Motor neuron (in vitro differentiated cells): Measurements from ENCODE around the gene PNPLA1. TPM values are rescaled to one million over a fixed set of nuclear protein-coding genes. Genes with fewer than 3 reads are reported as not detected.

Experiments used
- ATAC-seq, 8 experiments: fragments of 200-7000 bp; cut with Tn5 transposase; replicated peaks in 6 of 8; 2 replicates each; pipeline ENCODE4 v1.8.0; 2021; ENCODE audit warnings: mild to moderate bottlenecking in 8 of 8, moderate library complexity in 8 of 8
- H3K27ac ChIP-seq, 2 donors: fragments of 250-450 bp; sonication (Bioruptor Pico); 2 replicates each; pipeline ENCODE4 v1.9.0; 2021; ENCODE audit warnings: antibody characterized with exemption in 2 of 2, mild to moderate bottlenecking in 2 of 2, moderate library complexity in 1 of 2
- H3K4me1 ChIP-seq, 2 donors: fragments of 250-450 bp; sonication (Bioruptor Pico); replicated peaks in 1 of 2; 2 replicates each; pipeline ENCODE4 v1.6.1; 2021; ENCODE audit warnings: antibody characterized with exemption in 2 of 2, mild to moderate bottlenecking in 2 of 2, moderate library complexity in 1 of 2
- H3K4me3 ChIP-seq, 5 donors: fragments of 250-450 bp; sonication (Bioruptor Pico); 2 replicates each; pipeline ENCODE4 v1.9.0; 2021; ENCODE audit warnings: antibody characterized with exemption in 5 of 5, mild to moderate bottlenecking in 5 of 5, moderate library complexity in 4 of 5
- WGBS, 10 experiments: fragments of 450-650 bp; shearing (Covaris generic); methylation state at CpG; one replicate each; pipeline ENCODE4 v1.0.0; 2022; 5-methylcytosine and 5-hydroxymethylcytosine counted together
- in situ Hi-C, 9 experiments: fragments of 400-800 bp; cut with MboI; loops; one replicate each; pipeline ENCODE4 v1.15.0; 2021; ENCODE audit warnings: low sequenced_read_pairs in 9 of 9, low pct_unique_long_range_greater_than_20kb in 2 of 9; ENCODE audit not compliant: unreplicated experiment in 9 of 9
- total RNA-seq, 8 experiments: library from RNA; unstranded; fragments of 300-600 nt; gene quantifications; 2 replicates each; pipeline versions ENCODE4 v1.2.3 to v1.2.4, GENCODE V29; 2022

The PNPLA1 gene
- total RNA-seq, 8 experiments from 2014 or later, result 0.07 to 0.56 (median 0.17) TPM; not detected in 3

- no peak overlapping the region for H3K27ac ChIP-seq
- in situ Hi-C loops, result no loop called here
- 0 to 100% (median 85%) methylated on average over 1 to 5 of the region's 12 CpGs; no CpG with 5 or more reads in 3 of the 10 experiments for WGBS, 10 experiments
- no peak overlapping the region for H3K4me3 ChIP-seq
- peaks cover 9 to 13% of the 10 kb centered on the region in 2 donors for H3K4me1 ChIP-seq
- ATAC-seq, result no peak
Measured at GRCh38 chr6:36339146-36339545, 69.3 kb downstream of the PNPLA1 start.

- H3K4me3 ChIP-seq, result no peak overlapping the region
- in situ Hi-C loops, result no loop called here
- WGBS, 10 experiments, result 0 to 72% (median 50%) methylated on average over 3 to 12 of the region's 12 CpGs; no CpG with 5 or more reads in 3 of the 10 experiments
- no peak overlapping the region for H3K27ac ChIP-seq
- peaks cover 0 to 4% of the 10 kb centered on the region in 2 donors for H3K4me1 ChIP-seq
- ATAC-seq, result no peak
Measured at GRCh38 chr6:36340306-36340617, 70.4 kb downstream of the PNPLA1 start.

- in situ Hi-C loops, result no loop called here
- H3K4me1 ChIP-seq, result peaks cover 0 to 6% of the 10 kb centered on the region in 2 donors
- H3K27ac ChIP-seq, result no peak overlapping the region
- ATAC-seq, result peak; percentile 78 to 97 (median 82)
- 0 to 76% (median 21%) methylated on average over 1 to 25 of the region's 36 CpGs; no CpG with 5 or more reads in 2 of the 10 experiments for WGBS, 10 experiments
- H3K4me3 ChIP-seq, result no peak overlapping the region
Measured at GRCh38 chr6:36340618-36341454, 71.0 kb downstream of the PNPLA1 start.

DNA sequence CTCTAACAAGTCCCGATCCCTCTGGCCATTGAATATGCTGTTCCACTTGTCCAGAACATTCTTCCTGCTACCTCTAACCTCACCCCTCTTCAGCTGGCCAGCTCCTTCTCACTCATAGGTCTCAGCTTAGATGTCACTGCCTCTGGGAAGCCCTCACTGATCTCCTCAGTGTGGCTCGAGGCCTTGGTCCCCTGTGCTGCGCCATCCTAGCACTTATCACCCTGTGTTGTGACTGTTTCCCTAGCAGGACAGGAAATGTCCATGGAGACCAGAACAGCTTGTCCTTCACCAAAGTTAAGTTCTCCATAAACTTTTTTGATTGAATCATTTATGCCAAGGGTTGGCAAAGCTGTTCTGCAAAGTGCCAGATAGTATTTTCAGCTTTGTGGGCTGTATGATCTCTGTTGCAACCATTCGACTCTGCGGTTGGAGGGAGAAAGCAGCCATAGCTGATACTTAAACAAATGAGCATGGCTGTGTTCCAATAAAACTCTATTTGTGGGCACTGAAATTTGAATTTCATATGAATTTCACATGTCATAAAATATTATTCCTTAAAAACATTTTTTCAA is 73.3 kb downstream of the PNPLA1 start:
- in situ Hi-C loops, result no loop called here
- Histone ChIP-seq H3K27ac (no peak overlapping the region), H3K4me1 (peaks cover 0 to 14% of the 10 kb centered on the region in 2 donors), H3K4me3 (no peak overlapping the region)
- 79 to 97% (median 84%) methylated on average over 1 to 4 of the region's 5 CpGs; no CpG with 5 or more reads in 3 of the 10 experiments for WGBS, 10 experiments
- no peak for ATAC-seq

DNA sequence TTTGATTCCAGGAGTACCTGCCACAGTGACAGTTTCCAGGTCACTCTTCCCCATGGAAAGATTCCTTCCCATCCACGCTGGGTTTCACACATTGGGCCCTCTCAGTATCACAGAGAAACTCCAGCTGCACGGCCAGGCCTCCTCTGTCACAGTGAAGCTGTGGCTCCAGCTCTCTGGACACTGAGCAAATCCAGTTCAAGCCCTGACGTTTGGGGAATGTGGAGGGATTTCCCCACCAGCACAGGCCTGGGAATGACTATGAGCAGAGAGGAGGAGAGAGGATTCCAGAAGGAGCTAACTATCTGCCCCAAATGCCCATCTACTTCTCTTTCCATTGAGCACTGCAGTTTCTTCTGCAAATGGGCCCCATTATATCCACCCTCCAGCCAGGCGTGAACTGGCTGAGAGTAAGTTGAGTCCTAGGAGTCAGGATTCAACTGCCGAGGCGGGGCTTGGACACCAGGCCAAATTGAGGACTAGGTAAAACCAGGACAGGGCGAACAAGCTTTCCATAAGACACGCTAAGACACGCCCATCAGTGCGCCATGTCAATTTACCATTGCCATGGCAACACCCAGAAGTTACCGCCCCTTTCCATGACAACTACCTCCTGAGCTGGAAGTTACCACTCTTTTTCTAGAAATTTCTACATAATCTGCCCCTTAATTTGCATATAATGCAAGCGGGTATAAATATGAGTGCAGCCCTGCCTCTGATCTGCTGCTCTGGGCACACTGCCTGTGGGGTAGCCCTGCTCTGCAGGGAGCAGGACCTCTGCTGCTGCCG is 76.0 kb downstream of the PNPLA1 start:
- in situ Hi-C loops, result no loop called here
- H3K27ac ChIP-seq, result no peak overlapping the region
- peak in 6 of 8 experiments; percentile 37 to 70 (median 49) for ATAC-seq
- no peak overlapping the region for H3K4me3 ChIP-seq
- WGBS, 10 experiments, result 60 to 100% (median 88%) methylated on average over 1 to 9 of the region's 13 CpGs; no CpG with 5 or more reads in 3 of the 10 experiments
- H3K4me1 ChIP-seq, result peaks cover 6 to 14% of the 10 kb centered on the region in 2 donors

GRCh38 chr6:36346486-36347273 is 76.8 kb downstream of the PNPLA1 start:
- in situ Hi-C loops, result no loop called here
- Histone ChIP-seq H3K27ac (no peak overlapping the region), H3K4me1 (peaks cover 7 to 11% of the 10 kb centered on the region in 2 donors), H3K4me3 (no peak overlapping the region)
- WGBS, 10 experiments, result 87 to 96% (median 92%) methylated on average over 3 to 5 of the region's 20 CpGs; no CpG with 5 or more reads in 5 of the 10 experiments
- ATAC-seq, result no peak

DNA sequence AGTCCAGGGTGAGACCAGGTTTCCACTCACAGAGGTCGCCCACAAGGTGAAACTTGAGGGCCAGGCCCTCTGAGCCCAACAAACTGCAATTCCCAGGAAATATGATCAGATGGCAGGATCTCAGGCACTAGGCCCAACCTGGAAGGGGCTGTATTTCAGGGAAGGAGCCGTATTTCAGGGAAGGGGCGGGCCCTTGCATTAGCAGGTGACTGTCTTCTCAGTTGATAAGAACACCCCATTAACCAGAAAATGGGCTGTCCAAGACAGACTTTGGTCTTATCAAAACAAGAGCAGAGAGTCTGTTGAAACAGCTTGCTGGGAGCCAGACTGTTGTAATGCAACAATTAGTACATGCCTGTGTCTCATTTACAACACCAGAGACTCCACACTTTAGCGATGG is 77.8 kb downstream of the PNPLA1 start:
- ATAC-seq, result peak in 1 of 8 experiments; percentile 25
- Histone ChIP-seq H3K27ac (no peak overlapping the region), H3K4me1 (peaks cover 7 to 11% of the 10 kb centered on the region in 2 donors), H3K4me3 (no peak overlapping the region)
- in situ Hi-C loops, result no loop called here
- 83 to 100% (median 93%) methylated on average over 1 to 4 of the region's 4 CpGs; no CpG with 5 or more reads in 3 of the 10 experiments for WGBS, 10 experiments

DNA sequence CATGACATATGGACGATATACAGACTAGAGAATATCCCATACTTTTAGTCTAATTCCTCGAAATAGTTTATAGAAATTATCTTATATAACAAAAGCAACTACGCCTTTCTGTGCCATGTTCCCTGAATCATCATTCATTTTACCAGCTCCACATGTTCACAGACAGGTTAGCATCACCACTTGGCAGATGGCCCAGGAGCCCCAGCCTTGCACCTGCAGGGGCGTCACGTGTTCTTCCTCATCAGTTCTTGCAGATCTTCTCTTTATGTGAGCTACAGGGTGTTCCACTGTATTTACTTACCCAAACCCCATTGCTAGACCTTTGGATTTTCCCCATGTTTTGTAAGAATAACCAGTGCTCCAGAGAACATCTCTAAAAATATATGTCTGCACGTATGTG is 79.4 kb downstream of the PNPLA1 start:
- WGBS, 10 experiments, result 68 to 93% (median 87%) methylated on average over 2 to 6 of the region's 6 CpGs; no CpG with 5 or more reads in 1 of the 10 experiments
- in situ Hi-C loops, result no loop called here
- Histone ChIP-seq H3K4me3 (no peak overlapping the region), H3K27ac (no peak overlapping the region), H3K4me1 (peaks cover 10 to 11% of the 10 kb centered on the region in 2 donors)
- no peak for ATAC-seq

DNA sequence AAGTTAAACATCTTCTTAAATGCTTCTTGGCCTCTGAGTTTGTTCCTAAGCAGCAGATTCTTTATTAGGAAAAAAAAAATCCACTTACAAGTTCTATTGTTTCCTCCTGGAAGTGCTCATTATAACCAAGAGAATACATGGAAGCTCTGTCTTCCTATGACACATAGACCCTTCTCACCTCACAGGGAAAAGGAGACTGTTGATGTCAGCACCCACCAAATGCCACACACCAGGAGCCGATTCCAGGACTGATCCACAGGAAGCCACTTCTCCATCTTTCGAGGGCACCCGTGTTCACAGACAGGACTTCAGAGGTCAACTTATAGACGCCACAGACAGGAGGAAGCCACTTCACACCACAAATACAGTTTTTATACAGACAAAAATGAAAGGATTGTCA is 80.2 kb downstream of the PNPLA1 start:
- no peak for ATAC-seq

GRCh38 chr6:36350681-36351571 is 81.1 kb downstream of the PNPLA1 start:
- in situ Hi-C loops, result loop anchor here in 3 of 9 experiments (25.0 kb wide), 1 partner anchor 214 kb away; the partner anchor contains the start of gene MAPK13 (in 3 of the 3)
- ATAC-seq, result peak in 5 of 8 experiments; percentile 31 to 64 (median 57)
- no peak overlapping the region for H3K27ac ChIP-seq
- peaks cover 7 to 10% of the 10 kb centered on the region in 2 donors for H3K4me1 ChIP-seq
- WGBS, 10 experiments, result 55 to 92% (median 69%) methylated on average over 2 to 13 of the region's 15 CpGs
- H3K4me3 ChIP-seq, result no peak overlapping the region

More for the DNA sequence above, 80.2 kb downstream of the PNPLA1 start:
- no peak overlapping the region for H3K27ac ChIP-seq
- peaks cover 10 to 11% of the 10 kb centered on the region in 2 donors for H3K4me1 ChIP-seq
- 87 to 100% (median 90%) methylated on average over 1 to 4 of the region's 4 CpGs; no CpG with 5 or more reads in 5 of the 10 experiments for WGBS, 10 experiments
- in situ Hi-C loops, result loop anchor here in 3 of 9 experiments (25.0 kb wide), 1 partner anchor 213 kb away; the partner anchor contains the start of gene MAPK13 (in 3 of the 3)
- no peak overlapping the region for H3K4me3 ChIP-seq

GRCh38 chr6:36352477-36353157 is 82.8 kb downstream of the PNPLA1 start:
- in situ Hi-C loops, result loop anchor here in 3 of 9 experiments (25.0 kb wide), 1 partner anchor 215 kb away; the partner anchor contains the start of gene MAPK13 (in 3 of the 3)
- 48 to 94% (median 85%) methylated on average over 3 to 8 of the region's 8 CpGs for WGBS, 10 experiments
- Histone ChIP-seq H3K4me1 (peaks cover 0 to 10% of the 10 kb centered on the region in 2 donors), H3K27ac (no peak overlapping the region), H3K4me3 (no peak overlapping the region)
- ATAC-seq, result no peak
